K562 (cell line): ENCODE measurements around the gene GAB2. TPM values are rescaled to one million over a fixed set of nuclear protein-coding genes. Genes with fewer than 3 reads are reported as not detected.

ENCODE experiments used
- ATAC-seq: fragments of 200-7000 bp; cut with Tn5 transposase; 3 replicates; pipeline ENCODE4 v1.9.1; 2020; ENCODE audit warnings: moderate library complexity
- BruUV-seq: library from RNA; stranded (reverse); fragments of 400-500 nt; replicated peaks from 2 replicates; lab custom pipeline; 2021; lab: Mats Ljungman, UMichigan
- CTCF ChIA-PET: fragments of 300-600 bp; formaldehyde crosslinking; extraction: SDS; loops from one replicate; lab custom pipeline; 2021; ENCODE audit warnings: low intra/inter-chr PET ratio; lab: Yijun Ruan, JAX
- POLR2A ChIA-PET: fragments of 300-600, 350-650 bp; sonication (Branson Sonifier 250); formaldehyde crosslinking; extraction: SDS; loops from one replicate; lab custom pipeline; 2021; ENCODE audit warnings: antibody characterized with exemption, inconsistent platforms; lab: Yijun Ruan, JAX
- DNase-seq, 4 experiments: peaks; one replicate each; pipeline versions ENCODE4 v3.0.0 to v3.0.0-alpha.2; 2011 to 2018; ENCODE audit warnings: low spot score in 3 of 4, mixed read lengths in 3 of 4; ENCODE audit errors: extremely low read depth in 1 of 4
- FAIRE-seq: peaks from 2 replicates; lab custom pipeline; 2011; peaks lifted over from hg19 to GRCh38; lab: Jason Lieb, UNC
- H2AFZ ChIP-seq: 2 replicates; pipeline ENCODE4 v1.6.0; 2011; ENCODE audit warnings: low read depth, low read length, control low read depth, inconsistent platforms
- H3K27ac ChIP-seq: fragments of 200-600 bp; 3 replicates; pipeline ENCODE4 v1.8.0; 2011; ENCODE audit warnings: low read depth, mild to moderate bottlenecking, control low read depth, inconsistent platforms, low read length, moderate library complexity, mixed read lengths; ENCODE audit errors: extremely low read depth
- H3K27me3 ChIP-seq, 2 experiments: fragments of 300-600 bp in 1 of 2; 2 replicates in 1 of 2; 3 replicates in 1 of 2; pipeline versions ENCODE4 v1.6.0 to v1.8.0; 2011; ENCODE audit warnings: inconsistent platforms in 2 of 2, low read length in 2 of 2, mild to moderate bottlenecking in 1 of 2, mixed read lengths in 1 of 2, moderate library complexity in 1 of 2; ENCODE audit not compliant: control insufficient read depth in 2 of 2, insufficient read depth in 2 of 2
- H3K36me3 ChIP-seq: fragments of 300-600 bp; 3 replicates; pipeline ENCODE4 v1.8.0; 2011; ENCODE audit warnings: mild to moderate bottlenecking, low read length, inconsistent platforms; ENCODE audit not compliant: control insufficient read depth, insufficient read depth
- H3K4me1 ChIP-seq, 2 experiments: fragments of 200-600 bp in 1 of 2; replicated peaks in 1 of 2; 2 replicates in 1 of 2; 3 replicates in 1 of 2; pipeline versions ENCODE4 v1.5.1 to v1.8.0; 2011; ENCODE audit warnings: inconsistent platforms in 2 of 2, low read length in 2 of 2, mild to moderate bottlenecking in 1 of 2, mixed read lengths in 1 of 2, moderate library complexity in 1 of 2; ENCODE audit not compliant: control insufficient read depth in 2 of 2, insufficient read depth in 2 of 2
- H3K4me2 ChIP-seq: 2 replicates; pipeline ENCODE4 v1.6.1; 2011; ENCODE audit warnings: low read length, control low read depth, inconsistent platforms, mixed read lengths; ENCODE audit not compliant: insufficient read depth
- H3K4me3 ChIP-seq: fragments of 200-600 bp; sonication (generic), shearing (Covaris generic); 2 replicates; pipeline ENCODE4 v1.5.1; 2016; ENCODE audit warnings: control low read depth, inconsistent platforms
- H3K79me2 ChIP-seq: fragments of 200-600 bp; 3 replicates; pipeline ENCODE4 v1.8.0; 2011; ENCODE audit warnings: low read length, inconsistent platforms; ENCODE audit not compliant: control insufficient read depth, insufficient read depth
- H3K9ac ChIP-seq, 2 experiments: 2 replicates each; pipeline versions ENCODE4 v1.6.0 to v1.6.1; 2011; ENCODE audit warnings: low read depth in 2 of 2, low read length in 2 of 2, control low read depth in 1 of 2, inconsistent platforms in 1 of 2, mild to moderate bottlenecking in 1 of 2, mixed read lengths in 1 of 2; ENCODE audit not compliant: insufficient read depth in 1 of 2
- H3K9me1 ChIP-seq: one replicate; pipeline ENCODE4 v1.6.0; 2011; ENCODE audit warnings: inconsistent platforms, mild to moderate bottlenecking, low read length, moderate library complexity; ENCODE audit not compliant: control insufficient read depth, insufficient read depth
- H3K9me3 ChIP-seq: replicated peaks from 2 replicates; pipeline ENCODE4 v1.5.1; 2011; ENCODE audit warnings: low read depth, low read length, inconsistent platforms; ENCODE audit not compliant: control insufficient read depth, insufficient read depth
- H4K20me1 ChIP-seq: replicated peaks from 2 replicates; pipeline ENCODE4 v1.6.1; 2011; ENCODE audit warnings: low read length, inconsistent platforms, mixed read lengths; ENCODE audit not compliant: control insufficient read depth, insufficient read depth
- E2F4 ChIP-seq: sonication (generic); formaldehyde crosslinking; IDR thresholded peaks from 2 replicates; pipeline ENCODE4 v1.8.0; 2022; ENCODE audit warnings: mild to moderate bottlenecking, low read depth, missing genetic modification reagents
- FUS ChIP-seq: fragments of 200-400 bp; formaldehyde crosslinking; optimal IDR thresholded peaks from 2 replicates; pipeline ENCODE3; 2017; ENCODE audit warnings: low read depth, low read length
- PCBP1 ChIP-seq: fragments of 200-400 bp; formaldehyde crosslinking; IDR thresholded peaks from 2 replicates; pipeline ENCODE4 v1.6.1; 2018; ENCODE audit warnings: mild to moderate bottlenecking, low read depth, low read length; ENCODE audit not compliant: poor library complexity, severe bottlenecking
- ZNF507 ChIP-seq: conservative IDR thresholded peaks from 2 replicates; pipeline ENCODE4 v1.6.1; 2017; ENCODE audit warnings: missing genetic modification characterization, missing compliant biosample characterization
- WGBS: fragments of 100-300 bp; shearing (Covaris generic); methylation state at CpG from one replicate; pipeline ENCODE4 v1.1.6; 2016; ENCODE audit warnings: low coverage, mixed read lengths; ENCODE audit not compliant: insufficient coverage; ENCODE audit errors: missing lambda C conversion rate; 5-methylcytosine and 5-hydroxymethylcytosine counted together
- in situ Hi-C: fragments of 300-500 bp; cut with MboI; formaldehyde crosslinking; loops from 4 replicates; pipeline ENCODE4 v1.15.0; 2018; ENCODE audit warnings: inconsistent platforms, mixed read lengths
- intact Hi-C: fragments of 100-400 bp; cut with micrococcal nuclease; formaldehyde crosslinking; loops from 2 replicates; pipeline ENCODE4 v1.14.2; 2022
- polyA plus RNA-seq, 8 experiments: library from polyadenylated mRNA; depleted of rRNA in 4 of 8; stranded (reverse) in 5 of 8; unstranded in 3 of 8; fragments of >200 nt; fragmentation: Nextera tagmentation in 2 of 8; fragmentation: Illumina TruSeq in 1 of 8; extraction: Ambion mirVana in 2 of 8; extraction: Trizol in 1 of 8; gene quantifications; 2 replicates each; pipeline versions ENCODE4 v1.2.1 to v1.2.3, GENCODE V29; 2011 to 2014; ENCODE audit warnings: inconsistent platforms in 1 of 8, missing spikeins in 1 of 8
- total RNA-seq, 7 experiments: library from RNA; depleted of rRNA in 6 of 7; stranded (reverse); fragments of >200 nt in 6 of 7; fragmentation: Illumina TruSeq in 2 of 7; extraction: Trizol in 2 of 7; gene quantifications; 2 replicates each; pipeline versions ENCODE4 v1.2.1 to v1.2.3, GENCODE V29; 2011 to 2021; ENCODE audit warnings: low replicate concordance in 1 of 7

GAB2 gene
- total and polyA plus RNA-seq, 9 of the 15 experiments (the other 6 are each of a cell fraction or from before 2014, with no cell fraction given) = 2.3 to 35.2 (median 16.1) TPM

- Histone ChIP-seq H3K27ac (no peak overlapping the region), H4K20me1 (no peaks in the 10 kb centered on the region), H3K9me1 (no peaks in the 10 kb centered on the region), H3K4me1 (peaks cover 9 to 22% of the 10 kb centered on the region in 2 experiments; a peak in 4 of 5 replicates), H3K4me2 (no peak overlapping the region), H3K27me3 (no peaks in the 10 kb centered on the region), H3K9me3 (no peaks in the 10 kb centered on the region), H3K9ac (no peak overlapping the region), H3K4me3 (no peak overlapping the region), H2AFZ (no peak overlapping the region), H3K36me3 (no peaks in the 10 kb centered on the region), H3K79me2 (no peaks in the 10 kb centered on the region)
- no TSS peak for BruUV-seq
- intact Hi-C loops (no loop called here), in situ Hi-C loops (no loop called here)
- DNase-seq = no peak
- no peak for ATAC-seq
- ChIA-PET POLR2A (interaction anchor here (2.8 kb wide), 1 partner anchor 11 kb away, joined by 8 read pairs; no protein-coding TSS in a partner anchor), CTCF (no interaction called here)
- no peak for FAIRE-seq
- 73% methylated on average over 10 of the region's 11 CpGs for WGBS
- TF ChIP-seq ZNF507 (tag) (no peak), E2F4 (CRISPR knock-in tag) (no peak), PCBP1 (no peak), FUS (no peak)
These were observed 247.2 kb downstream of the GAB2 start for GRCh38 chr11:78170413-78170812.
